ENCODE measurements around the gene SPNS3. TPM values are rescaled to one million over a fixed set of nuclear protein-coding genes. Genes with fewer than 3 reads are reported as not detected.
A peak's percentile ranks its signal among the peaks of the same experiment; 100 is the strongest.

SPNS3 gene
- total and polyA plus RNA-seq, 9 of the 15 experiments (the other 6 are each of a cell fraction or from before 2014, with no cell fraction given), result not detected

GRCh38 chr17:4453812-4454591 lies 20.3 kb downstream of the SPNS3 start:
- BruUV-seq (replicated peaks), result no TSS peak
- no peaks in the 10 kb centered on the region for H4K20me1 ChIP-seq (replicated peaks; ENCODE audit: control insufficient read depth, insufficient read depth, low read length)
- no peak for ATAC-seq
- H3K27ac ChIP-seq (ENCODE audit: extremely low read depth, low read depth, low read length), result no peak overlapping the region
- H3K36me3 ChIP-seq (ENCODE audit: control insufficient read depth, insufficient read depth, low read length), result no peaks in the 10 kb centered on the region
- H3K9me3 ChIP-seq (replicated peaks; ENCODE audit: control insufficient read depth, insufficient read depth, low read depth, low read length), result no peaks in the 10 kb centered on the region
- ChIA-PET CTCF (ENCODE audit: low intra/inter-chr PET ratio) (no interaction called here), POLR2A (interaction anchor here (1.1 kb wide), 1 partner anchor 38 kb away, joined by 3 read pairs; no protein-coding TSS in a partner anchor)
- H3K4me2 ChIP-seq (ENCODE audit: insufficient read depth, low read length), result no peak overlapping the region
- no peaks in the 10 kb centered on the region for H3K9me1 ChIP-seq (ENCODE audit: control insufficient read depth, insufficient read depth, low read length)
- no peak for TF ChIP-seq SRSF9 (IDR thresholded peaks at IDR 0.05; ENCODE audit: borderline replicate concordance, low read depth, low read length)
- peak; percentile 67 for TF ChIP-seq SPI1 (IDR thresholded peaks at IDR 0.05; ENCODE audit: borderline replicate concordance, low read depth, low read length)
- H3K9ac ChIP-seq (ENCODE audit: insufficient read depth in 1 of 2, low read depth in 2 of 2, low read length in 2 of 2), result no peak overlapping the region
- in situ Hi-C loops (cut with MboI), result no loop called here
- no peak overlapping the region for H3K4me3 ChIP-seq
- H3K27me3 ChIP-seq (ENCODE audit: control insufficient read depth in 2 of 2, insufficient read depth in 2 of 2, low read length in 2 of 2), result peaks cover 3 to 32% of the 10 kb centered on the region in 2 experiments; a peak in 4 of 5 replicates
- no peak for DNase-seq (ENCODE audit: extremely low read depth in 1 of 4, low spot score in 3 of 4)
- no peak for FAIRE-seq
- WGBS (ENCODE audit: insufficient coverage, low coverage, missing lambda C conversion rate), result 2% methylated on average over 5 of the region's 9 CpGs
- H2AFZ ChIP-seq (ENCODE audit: low read depth, low read length), result no peak overlapping the region
- no peaks in the 10 kb centered on the region for H3K4me1 ChIP-seq (replicated peaks in 1 of 2; ENCODE audit: control insufficient read depth in 2 of 2, insufficient read depth in 2 of 2, low read length in 2 of 2)
- H3K79me2 ChIP-seq (ENCODE audit: control insufficient read depth, insufficient read depth, low read length), result no peaks in the 10 kb centered on the region
- intact Hi-C loops (cut with micrococcal nuclease), result no loop called here

- Histone ChIP-seq H3K4me3 (no peak overlapping the region), H3K36me3 (ENCODE audit: control insufficient read depth, insufficient read depth, low read length) (no peaks in the 10 kb centered on the region), H3K9ac (ENCODE audit: insufficient read depth in 1 of 2, low read depth in 2 of 2, low read length in 2 of 2) (no peak overlapping the region), H3K4me1 (replicated peaks in 1 of 2; ENCODE audit: control insufficient read depth in 2 of 2, insufficient read depth in 2 of 2, low read length in 2 of 2) (no peaks in the 10 kb centered on the region), H3K9me1 (ENCODE audit: control insufficient read depth, insufficient read depth, low read length) (no peaks in the 10 kb centered on the region), H3K4me2 (ENCODE audit: insufficient read depth, low read length) (no peak overlapping the region), H2AFZ (ENCODE audit: low read depth, low read length) (no peak overlapping the region), H3K27me3 (ENCODE audit: control insufficient read depth in 2 of 2, insufficient read depth in 2 of 2, low read length in 2 of 2) (peaks cover 0 to 22% of the 10 kb centered on the region in 2 experiments; a peak in 2 of 5 replicates), H3K27ac (ENCODE audit: extremely low read depth, low read depth, low read length) (no peak overlapping the region), H4K20me1 (replicated peaks; ENCODE audit: control insufficient read depth, insufficient read depth, low read length) (no peaks in the 10 kb centered on the region), H3K79me2 (ENCODE audit: control insufficient read depth, insufficient read depth, low read length) (no peaks in the 10 kb centered on the region), H3K9me3 (replicated peaks; ENCODE audit: control insufficient read depth, insufficient read depth, low read depth, low read length) (no peaks in the 10 kb centered on the region)
- WGBS (ENCODE audit: insufficient coverage, low coverage, missing lambda C conversion rate), result 0% methylated on average over 5 of the region's 5 CpGs
- ATAC-seq, result no peak
- no peak for DNase-seq (ENCODE audit: extremely low read depth in 1 of 4, low spot score in 3 of 4)
- TF ChIP-seq HEY1 (CRISPR knock-in tag; IDR thresholded peaks at IDR 0.05; ENCODE audit: borderline replicate concordance) (no peak), EHMT2 (IDR thresholded peaks at IDR 0.05) (no peak)
- intact Hi-C loops (cut with micrococcal nuclease) (no loop called here), in situ Hi-C loops (cut with MboI) (no loop called here)
- no TSS peak for BruUV-seq (replicated peaks)
- FAIRE-seq, result no peak
- ChIA-PET CTCF (ENCODE audit: low intra/inter-chr PET ratio) (no interaction called here), POLR2A (no interaction called here)
Measured at GRCh38 chr17:4460661-4461060, 26.9 kb downstream of the SPNS3 start.

Data from K562 (cell line).